Measurements from ENCODE around the gene TOPAZ1.

The TOPAZ1 gene

GRCh38 chr3:44264146-44264545 lies 22.5 kb downstream of the TOPAZ1 start:
- Mint-ChIP-seq H3K9me3 (no peaks in the 10 kb centered on the region), H3K4me1 (no peaks in the 10 kb centered on the region), H3K27ac (ENCODE audit: low read depth) (no peak overlapping the region), H3K4me3 (no peak overlapping the region), H3K36me3 (ENCODE audit: insufficient read depth) (no peaks in the 10 kb centered on the region), H3K27me3 (peaks cover 39% of the 10 kb centered on the region)
- ATAC-seq (replicated peaks; ENCODE audit: extremely low read depth, poor library complexity, severe bottlenecking) (no peak), DNase-seq (ENCODE audit: low spot score in 2 of 2) (no peak)

DNA sequence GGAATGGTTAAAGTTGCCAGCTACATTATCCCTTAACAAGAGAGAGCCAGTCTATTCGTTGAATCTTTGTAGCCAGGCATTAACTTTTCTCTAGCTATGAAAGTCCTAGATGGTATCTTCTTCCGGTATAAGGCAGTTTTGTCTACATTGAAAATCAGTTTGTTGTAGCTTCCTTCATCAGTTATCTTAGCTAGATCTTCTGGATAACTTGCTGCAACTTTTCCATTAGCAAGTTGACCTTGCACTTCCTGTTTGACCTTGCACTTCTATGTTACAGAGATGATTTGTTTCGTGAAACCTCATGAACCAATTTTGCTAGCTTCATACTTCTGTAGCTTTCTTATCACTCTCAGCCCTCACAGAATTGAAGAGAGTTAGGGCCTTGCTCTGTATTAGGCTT lies 24.1 kb downstream of the TOPAZ1 start:
- H3K27ac Mint-ChIP-seq (ENCODE audit: low read depth): no peak overlapping the region
- H3K27me3 Mint-ChIP-seq: peaks cover 40% of the 10 kb centered on the region
- no peak overlapping the region for H3K4me3 Mint-ChIP-seq
- DNase-seq (ENCODE audit: low spot score in 2 of 2): no peak
- no peak for ATAC-seq (replicated peaks; ENCODE audit: extremely low read depth, poor library complexity, severe bottlenecking)
- H3K4me1 Mint-ChIP-seq: no peaks in the 10 kb centered on the region
- no peaks in the 10 kb centered on the region for H3K9me3 Mint-ChIP-seq
- no peaks in the 10 kb centered on the region for H3K36me3 Mint-ChIP-seq (ENCODE audit: insufficient read depth)

DNA sequence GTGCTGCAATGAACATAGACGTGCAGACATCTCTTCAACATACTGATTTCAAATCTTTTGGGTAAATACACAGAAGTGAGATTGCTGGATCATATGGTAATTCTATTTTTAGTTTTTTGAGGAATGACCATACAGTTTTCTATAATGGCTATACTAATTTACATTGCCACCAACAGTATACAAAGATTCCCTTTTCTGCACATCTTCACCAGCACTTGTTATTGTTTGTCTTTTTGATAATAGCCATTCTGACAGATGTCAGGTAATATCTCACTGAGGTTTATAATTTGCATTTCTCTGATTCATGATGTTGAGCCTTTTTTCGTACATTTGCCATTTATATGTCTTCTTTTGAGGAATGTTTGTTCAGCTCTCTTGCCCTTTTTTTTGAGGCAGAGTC lies 30.5 kb downstream of the TOPAZ1 start:
- H3K36me3 Mint-ChIP-seq (ENCODE audit: insufficient read depth): no peaks in the 10 kb centered on the region
- peaks cover 22% of the 10 kb centered on the region for H3K27me3 Mint-ChIP-seq
- DNase-seq (ENCODE audit: low spot score in 2 of 2) (no peak), ATAC-seq (replicated peaks; ENCODE audit: extremely low read depth, poor library complexity, severe bottlenecking) (no peak)
- H3K9me3 Mint-ChIP-seq: no peaks in the 10 kb centered on the region
- H3K4me3 Mint-ChIP-seq: no peak overlapping the region
- no peaks in the 10 kb centered on the region for H3K4me1 Mint-ChIP-seq
- no peak overlapping the region for H3K27ac Mint-ChIP-seq (ENCODE audit: low read depth)

- no peaks in the 10 kb centered on the region for H3K9me3 Mint-ChIP-seq
- no peaks in the 10 kb centered on the region for H3K4me1 Mint-ChIP-seq
- H3K27ac Mint-ChIP-seq (ENCODE audit: low read depth): no peak overlapping the region
- ATAC-seq (replicated peaks; ENCODE audit: extremely low read depth, poor library complexity, severe bottlenecking) (no peak), DNase-seq (ENCODE audit: low spot score in 2 of 2) (no peak)
- H3K36me3 Mint-ChIP-seq (ENCODE audit: insufficient read depth): no peaks in the 10 kb centered on the region
- peaks cover 60% of the 10 kb centered on the region for H3K27me3 Mint-ChIP-seq
- H3K4me3 Mint-ChIP-seq: no peak overlapping the region
Measured at GRCh38 chr3:44277925-44278324, 36.2 kb downstream of the TOPAZ1 start.

GRCh38 chr3:44280077-44280476 lies 38.4 kb downstream of the TOPAZ1 start:
- Mint-ChIP-seq H3K4me1 (no peaks in the 10 kb centered on the region), H3K9me3 (no peaks in the 10 kb centered on the region), H3K4me3 (no peak overlapping the region), H3K27ac (ENCODE audit: low read depth) (no peak overlapping the region), H3K27me3 (peaks cover 71% of the 10 kb centered on the region), H3K36me3 (ENCODE audit: insufficient read depth) (no peaks in the 10 kb centered on the region)
- DNase-seq (ENCODE audit: low spot score in 2 of 2): no peak
- ATAC-seq (replicated peaks; ENCODE audit: extremely low read depth, poor library complexity, severe bottlenecking): no peak

DNA sequence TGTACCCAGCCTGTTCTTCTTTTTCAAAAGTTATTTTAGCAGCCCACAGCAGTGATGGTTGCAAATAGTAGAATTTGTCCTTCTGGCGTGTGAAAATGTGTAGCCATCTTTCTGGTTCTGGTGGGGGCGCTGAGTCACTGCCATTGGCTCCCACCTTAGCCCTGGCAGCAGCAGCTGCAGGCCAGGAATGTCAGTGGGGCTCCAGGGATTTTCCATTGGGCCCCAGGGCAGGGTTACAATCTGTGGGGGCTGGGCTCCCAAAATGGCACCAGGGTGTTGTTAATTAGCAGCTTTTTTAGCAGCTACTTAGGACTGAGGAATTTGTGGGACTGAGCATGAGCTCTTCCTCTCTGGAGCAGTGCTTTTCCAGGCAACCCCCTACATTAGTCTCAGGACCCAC lies 38.9 kb downstream of the TOPAZ1 start:
- no peak for DNase-seq (ENCODE audit: low spot score in 2 of 2)
- no peaks in the 10 kb centered on the region for H3K36me3 Mint-ChIP-seq (ENCODE audit: insufficient read depth)
- no peak overlapping the region for H3K27ac Mint-ChIP-seq (ENCODE audit: low read depth)
- H3K9me3 Mint-ChIP-seq: no peaks in the 10 kb centered on the region
- peaks cover 66% of the 10 kb centered on the region for H3K27me3 Mint-ChIP-seq
- H3K4me1 Mint-ChIP-seq: no peaks in the 10 kb centered on the region
- H3K4me3 Mint-ChIP-seq: no peak overlapping the region
- no peak for ATAC-seq (replicated peaks; ENCODE audit: extremely low read depth, poor library complexity, severe bottlenecking)

GRCh38 chr3:44284949-44285348 lies 43.3 kb downstream of the TOPAZ1 start:
- Mint-ChIP-seq H3K9me3 (no peaks in the 10 kb centered on the region), H3K4me3 (no peak overlapping the region), H3K27me3 (peaks cover 44% of the 10 kb centered on the region), H3K4me1 (no peaks in the 10 kb centered on the region), H3K27ac (ENCODE audit: low read depth) (no peak overlapping the region), H3K36me3 (ENCODE audit: insufficient read depth) (no peaks in the 10 kb centered on the region)
- DNase-seq (ENCODE audit: low spot score in 2 of 2) (no peak), ATAC-seq (replicated peaks; ENCODE audit: extremely low read depth, poor library complexity, severe bottlenecking) (no peak)

DNA sequence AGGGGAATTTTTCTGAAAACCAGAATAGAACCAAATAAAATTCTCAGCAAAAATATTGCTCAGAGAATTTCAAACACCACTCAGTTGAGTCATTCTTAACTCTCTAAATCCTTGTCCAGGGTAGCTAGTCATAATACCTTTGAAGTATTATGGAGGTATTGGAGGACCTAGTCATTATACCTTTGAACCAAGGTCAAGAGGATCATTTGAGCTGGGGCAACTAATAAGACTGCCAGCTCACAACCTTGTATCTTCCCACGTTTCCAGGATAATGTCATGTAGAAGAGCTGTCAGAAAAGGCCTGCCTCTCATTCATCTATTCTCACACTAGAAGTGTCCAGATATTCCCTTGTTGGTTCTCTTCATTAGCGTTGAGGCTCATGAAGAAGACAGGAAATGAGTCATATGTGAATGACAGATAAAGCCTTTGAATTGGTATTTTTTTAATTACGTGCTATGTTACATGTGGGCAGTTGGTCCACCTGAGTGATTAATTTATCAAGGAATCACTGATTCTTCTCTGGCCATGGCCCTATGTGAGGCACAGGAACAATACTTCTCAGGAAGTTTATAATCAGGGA lies 48.3 kb downstream of the TOPAZ1 start:
- DNase-seq (ENCODE audit: low spot score in 2 of 2) (no peak), ATAC-seq (replicated peaks; ENCODE audit: extremely low read depth, poor library complexity, severe bottlenecking) (no peak)
- Mint-ChIP-seq H3K36me3 (ENCODE audit: insufficient read depth) (no peaks in the 10 kb centered on the region), H3K9me3 (no peaks in the 10 kb centered on the region), H3K27me3 (peaks cover 36% of the 10 kb centered on the region), H3K4me1 (no peaks in the 10 kb centered on the region), H3K4me3 (no peak overlapping the region), H3K27ac (ENCODE audit: low read depth) (no peak overlapping the region)

- no peak overlapping the region for H3K27ac Mint-ChIP-seq (ENCODE audit: low read depth)
- H3K27me3 Mint-ChIP-seq: peaks cover 59% of the 10 kb centered on the region
- H3K9me3 Mint-ChIP-seq: no peaks in the 10 kb centered on the region
- no peaks in the 10 kb centered on the region for H3K4me1 Mint-ChIP-seq
- ATAC-seq (replicated peaks; ENCODE audit: extremely low read depth, poor library complexity, severe bottlenecking): no peak
- H3K4me3 Mint-ChIP-seq: no peak overlapping the region
- H3K36me3 Mint-ChIP-seq (ENCODE audit: insufficient read depth): no peaks in the 10 kb centered on the region
- DNase-seq (ENCODE audit: low spot score in 2 of 2): no peak
Measured at GRCh38 chr3:44292276-44292675, 50.6 kb downstream of the TOPAZ1 start.

DNA sequence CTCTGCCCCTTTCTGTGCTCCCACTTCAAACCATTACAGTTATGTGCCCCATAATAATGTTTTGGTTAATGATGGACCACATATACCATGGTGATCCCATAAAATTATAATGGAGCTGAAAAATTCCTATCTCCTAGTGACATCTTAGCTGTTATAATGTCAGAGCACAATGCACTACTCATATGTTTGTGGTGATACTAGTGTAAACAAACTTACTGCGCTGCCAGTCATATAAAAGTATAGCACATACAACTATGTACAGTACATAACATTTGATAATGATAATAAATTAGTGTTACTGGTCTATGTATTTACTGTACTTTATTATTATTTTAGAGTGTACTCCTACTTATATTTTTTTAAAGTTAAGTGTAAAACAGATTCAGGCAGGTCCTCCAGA lies 51.3 kb downstream of the TOPAZ1 start:
- Mint-ChIP-seq H3K4me3 (no peak overlapping the region), H3K36me3 (ENCODE audit: insufficient read depth) (no peaks in the 10 kb centered on the region), H3K27ac (ENCODE audit: low read depth) (no peak overlapping the region), H3K9me3 (no peaks in the 10 kb centered on the region), H3K27me3 (peaks cover 65% of the 10 kb centered on the region), H3K4me1 (no peaks in the 10 kb centered on the region)
- ATAC-seq (replicated peaks; ENCODE audit: extremely low read depth, poor library complexity, severe bottlenecking) (no peak), DNase-seq (ENCODE audit: low spot score in 2 of 2) (no peak)

GRCh38 chr3:44297255-44297654 lies 55.6 kb downstream of the TOPAZ1 start:
- ATAC-seq (replicated peaks; ENCODE audit: extremely low read depth, poor library complexity, severe bottlenecking) (no peak), DNase-seq (ENCODE audit: low spot score in 2 of 2) (no peak)
- H3K4me1 Mint-ChIP-seq: no peaks in the 10 kb centered on the region
- H3K27me3 Mint-ChIP-seq: peaks cover 53% of the 10 kb centered on the region
- no peak overlapping the region for H3K4me3 Mint-ChIP-seq
- H3K9me3 Mint-ChIP-seq: no peaks in the 10 kb centered on the region
- H3K27ac Mint-ChIP-seq (ENCODE audit: low read depth): no peak overlapping the region
- no peaks in the 10 kb centered on the region for H3K36me3 Mint-ChIP-seq (ENCODE audit: insufficient read depth)

DNA sequence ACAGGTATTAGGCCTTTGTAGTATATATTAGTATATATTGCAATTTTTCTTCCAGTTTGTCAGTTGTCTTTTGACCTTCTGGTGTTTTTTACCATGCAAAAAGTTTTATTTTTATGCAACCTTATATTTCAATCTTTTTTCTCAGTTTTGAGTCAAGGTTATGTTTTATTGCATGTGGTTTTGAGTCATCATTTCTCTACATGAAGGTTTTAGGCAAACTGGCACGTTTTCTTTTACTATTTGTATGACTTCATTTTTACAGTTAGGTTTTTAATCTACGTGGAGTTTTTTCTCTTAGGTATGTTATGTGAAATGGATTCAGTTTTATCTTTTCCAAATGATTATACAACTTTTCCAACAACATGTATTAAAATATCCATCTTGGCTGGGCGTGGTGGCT lies 60.1 kb downstream of the TOPAZ1 start:
- peaks cover 1% of the 10 kb centered on the region for H3K36me3 Mint-ChIP-seq (ENCODE audit: insufficient read depth)
- H3K27me3 Mint-ChIP-seq: peaks cover 25% of the 10 kb centered on the region
- H3K4me1 Mint-ChIP-seq: no peaks in the 10 kb centered on the region
- DNase-seq (ENCODE audit: low spot score in 2 of 2) (no peak), ATAC-seq (replicated peaks; ENCODE audit: extremely low read depth, poor library complexity, severe bottlenecking) (no peak)
- H3K4me3 Mint-ChIP-seq: no peak overlapping the region
- no peaks in the 10 kb centered on the region for H3K9me3 Mint-ChIP-seq
- no peak overlapping the region for H3K27ac Mint-ChIP-seq (ENCODE audit: low read depth)

DNA sequence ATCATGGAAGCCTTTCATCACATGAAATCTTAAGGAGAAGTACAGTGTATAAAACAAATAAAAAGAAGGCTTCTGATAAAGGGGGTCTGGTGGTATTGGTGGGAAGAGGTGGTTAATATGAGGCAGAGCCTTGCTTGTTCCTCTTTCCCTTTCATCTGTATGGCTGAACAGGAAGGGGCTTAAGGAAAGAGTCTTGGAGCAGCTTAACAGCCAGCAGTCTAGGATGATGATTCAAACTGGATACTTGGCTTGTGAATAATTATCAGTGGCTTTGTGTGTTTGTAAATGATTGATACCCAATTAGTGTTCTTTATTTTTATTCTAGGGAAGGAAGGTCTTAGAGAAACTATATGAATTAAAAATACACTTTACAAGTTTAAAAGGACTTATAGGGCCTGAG lies 67.8 kb downstream of the TOPAZ1 start:
- no peak overlapping the region for H3K27ac Mint-ChIP-seq (ENCODE audit: low read depth)

GRCh38 chr3:44318891-44319311 lies 77.2 kb downstream of the TOPAZ1 start:
- H3K36me3 Mint-ChIP-seq (ENCODE audit: insufficient read depth): no peaks in the 10 kb centered on the region
- H3K27me3 Mint-ChIP-seq: peaks cover 13% of the 10 kb centered on the region
- H3K4me3 Mint-ChIP-seq: no peak overlapping the region
- no peak overlapping the region for H3K27ac Mint-ChIP-seq (ENCODE audit: low read depth)
- H3K9me3 Mint-ChIP-seq: no peaks in the 10 kb centered on the region
- ATAC-seq (replicated peaks; ENCODE audit: extremely low read depth, poor library complexity, severe bottlenecking) (no peak), DNase-seq (ENCODE audit: low spot score in 2 of 2) (no peak)
- H3K4me1 Mint-ChIP-seq: no peaks in the 10 kb centered on the region

More for the DNA sequence above, 67.8 kb downstream of the TOPAZ1 start:
- DNase-seq (ENCODE audit: low spot score in 2 of 2) (no peak), ATAC-seq (replicated peaks; ENCODE audit: extremely low read depth, poor library complexity, severe bottlenecking) (no peak)
- H3K4me3 Mint-ChIP-seq: no peak overlapping the region
- peaks cover 22% of the 10 kb centered on the region for H3K27me3 Mint-ChIP-seq
- no peaks in the 10 kb centered on the region for H3K36me3 Mint-ChIP-seq (ENCODE audit: insufficient read depth)
- no peaks in the 10 kb centered on the region for H3K9me3 Mint-ChIP-seq
- H3K4me1 Mint-ChIP-seq: no peaks in the 10 kb centered on the region
